ENCODE measurements around the gene RALGPS1. TPM values are rescaled to one million over a fixed set of nuclear protein-coding genes. Genes with fewer than 3 reads are reported as not detected.
A peak's percentile ranks its signal among the peaks of the same experiment; 100 is the strongest.

Gene RALGPS1
- total RNA-seq, 2 donors from 2014 or later: 15.3 to 79.4 TPM

DNA sequence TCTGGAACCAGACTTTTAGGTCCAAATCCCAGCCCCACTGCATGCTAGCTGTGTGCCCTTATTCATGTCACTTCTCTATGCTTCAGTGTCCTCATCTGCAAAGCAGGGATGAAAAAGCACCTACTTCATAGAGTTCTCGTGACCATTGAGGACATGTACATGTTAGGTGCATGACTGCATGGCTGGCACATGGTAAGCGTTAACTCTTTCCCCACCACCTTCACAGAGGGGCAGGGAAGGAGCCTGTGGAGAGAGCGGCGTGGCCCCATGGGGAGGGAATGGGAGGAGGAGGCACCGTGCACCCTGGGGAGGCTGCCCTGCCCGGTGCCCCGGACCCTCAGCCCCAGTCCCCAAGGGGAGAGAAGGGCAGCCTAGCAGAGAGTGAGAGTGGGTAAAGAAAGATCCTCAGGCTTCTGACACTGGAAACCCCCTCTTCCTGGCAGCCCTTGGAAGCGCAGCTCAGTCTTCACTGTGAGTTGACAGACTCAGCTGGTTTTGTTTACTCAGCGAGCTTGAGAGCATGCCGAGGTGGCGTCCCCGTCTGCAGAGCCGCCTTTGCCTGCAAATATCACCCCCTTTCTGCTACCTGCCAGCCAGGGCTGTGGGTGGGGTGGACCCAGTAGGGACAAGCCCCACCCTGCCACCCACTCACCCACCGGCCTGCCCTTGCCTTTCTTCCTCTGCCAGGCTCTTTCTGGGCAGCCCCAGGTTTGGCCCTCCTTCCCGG is 218.5 kb downstream of the RALGPS1 start:
- H3K36me3 ChIP-seq (replicated peaks in 1 of 2; ENCODE audit: insufficient read depth in 1 of 2, low read depth in 2 of 2): no peaks in the 10 kb centered on the region
- H3K4me3 ChIP-seq: no peak overlapping the region
- intact Hi-C loops (cut with DNase I): no loop called here
- TF ChIP-seq POLR2A (IDR thresholded peaks at IDR 0.05): no peak
- TF ChIP-seq, protein P1, sequence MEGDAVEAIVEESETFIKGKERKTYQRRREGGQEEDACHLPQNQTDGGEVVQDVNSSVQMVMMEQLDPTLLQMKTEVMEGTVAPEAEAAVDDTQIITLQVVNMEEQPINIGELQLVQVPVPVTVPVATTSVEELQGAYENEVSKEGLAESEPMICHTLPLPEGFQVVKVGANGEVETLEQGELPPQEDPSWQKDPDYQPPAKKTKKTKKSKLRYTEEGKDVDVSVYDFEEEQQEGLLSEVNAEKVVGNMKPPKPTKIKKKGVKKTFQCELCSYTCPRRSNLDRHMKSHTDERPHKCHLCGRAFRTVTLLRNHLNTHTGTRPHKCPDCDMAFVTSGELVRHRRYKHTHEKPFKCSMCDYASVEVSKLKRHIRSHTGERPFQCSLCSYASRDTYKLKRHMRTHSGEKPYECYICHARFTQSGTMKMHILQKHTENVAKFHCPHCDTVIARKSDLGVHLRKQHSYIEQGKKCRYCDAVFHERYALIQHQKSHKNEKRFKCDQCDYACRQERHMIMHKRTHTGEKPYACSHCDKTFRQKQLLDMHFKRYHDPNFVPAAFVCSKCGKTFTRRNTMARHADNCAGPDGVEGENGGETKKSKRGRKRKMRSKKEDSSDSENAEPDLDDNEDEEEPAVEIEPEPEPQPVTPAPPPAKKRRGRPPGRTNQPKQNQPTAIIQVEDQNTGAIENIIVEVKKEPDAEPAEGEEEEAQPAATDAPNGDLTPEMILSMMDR (IDR thresholded peaks at IDR 0.05): no peak
- ATAC-seq (no peak), DNase-seq (no peak)
- no peaks in the 10 kb centered on the region for H3K27me3 ChIP-seq
- 82 to 92% methylated on average over 13 to 15 of the region's 15 CpGs for WGBS, 2 donors
- H3K4me1 ChIP-seq: peaks cover 10% of the 10 kb centered on the region
- peak overlapping the region in 2 of 4 donors; percentile 24 for H3K27ac ChIP-seq
- no peaks in the 10 kb centered on the region for H3K9me3 ChIP-seq

DNA sequence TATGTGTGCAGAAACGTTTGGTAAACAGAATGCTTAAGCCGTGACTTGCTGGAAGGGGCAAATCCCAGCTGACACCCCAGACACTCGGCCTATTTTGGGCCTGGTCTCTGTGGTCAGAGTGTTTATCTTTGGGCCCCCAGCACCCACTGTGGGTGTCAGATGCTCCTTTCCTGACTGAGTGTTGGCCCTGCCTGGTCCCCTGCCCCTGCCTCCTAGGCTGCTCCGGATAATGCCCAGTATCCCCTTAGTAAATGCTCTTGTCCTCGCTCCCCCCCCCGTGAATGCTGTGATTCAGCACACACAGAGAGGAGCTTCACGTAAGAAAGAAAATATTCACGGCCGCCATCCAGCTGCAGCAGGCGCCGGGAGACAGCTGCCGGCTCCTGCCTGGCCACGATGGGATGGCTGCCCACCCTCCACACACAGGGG is 219.2 kb downstream of the RALGPS1 start:
- Histone ChIP-seq H3K27ac (peak overlapping the region in 2 of 4 donors; percentile 24), H3K36me3 (replicated peaks in 1 of 2; ENCODE audit: insufficient read depth in 1 of 2, low read depth in 2 of 2) (no peaks in the 10 kb centered on the region), H3K4me3 (no peak overlapping the region), H3K9me3 (no peaks in the 10 kb centered on the region), H3K27me3 (no peaks in the 10 kb centered on the region), H3K4me1 (peaks cover 10% of the 10 kb centered on the region)
- TF ChIP-seq, protein P1 (IDR thresholded peaks at IDR 0.05): no peak
- no peak for TF ChIP-seq POLR2A (IDR thresholded peaks at IDR 0.05)
- WGBS, 2 donors: 75 to 85% methylated on average over 12 to 13 of the region's 13 CpGs
- intact Hi-C loops (cut with DNase I): no loop called here
- ATAC-seq: no peak
- no peak for DNase-seq

DNA sequence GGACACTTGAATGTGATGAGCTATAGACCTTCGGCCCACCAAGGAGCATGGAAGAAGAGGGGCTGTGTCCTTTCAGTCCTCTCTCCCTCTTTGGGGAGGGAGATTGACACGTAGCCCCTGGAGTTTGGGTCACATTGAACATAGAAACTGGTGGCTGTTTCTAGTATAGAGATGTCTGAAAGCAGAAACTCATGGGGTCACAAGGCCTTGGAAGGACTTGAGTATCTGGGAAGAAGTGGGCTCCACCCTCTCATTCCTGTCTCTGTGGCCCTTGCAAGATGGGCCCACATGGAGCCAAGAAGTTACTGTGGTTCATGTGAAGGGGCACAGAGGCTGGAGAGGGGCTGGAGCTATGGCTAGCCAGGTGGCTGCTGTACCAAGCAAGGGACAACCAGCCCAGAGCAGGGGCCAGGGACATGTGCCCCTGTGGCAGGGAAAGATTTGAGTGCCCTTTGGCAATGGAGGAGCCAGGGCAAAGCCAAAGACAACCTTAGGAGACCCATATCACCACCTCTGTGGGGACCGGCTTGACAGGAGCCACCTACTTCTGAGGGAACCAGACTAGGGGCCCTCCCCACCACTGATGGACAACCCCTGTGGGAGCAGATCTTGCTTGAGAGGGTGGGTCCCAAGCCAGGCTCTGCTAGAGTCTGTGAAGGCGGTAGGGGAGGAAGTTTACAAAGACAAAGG is 220.6 kb downstream of the RALGPS1 start:
- 72 to 90% methylated on average over 4 of the region's 4 CpGs for WGBS, 2 donors
- TF ChIP-seq, protein P1 (IDR thresholded peaks at IDR 0.05): no peak
- TF ChIP-seq POLR2A (IDR thresholded peaks at IDR 0.05): no peak
- Histone ChIP-seq H3K4me3 (no peak overlapping the region), H3K36me3 (replicated peaks in 1 of 2; ENCODE audit: insufficient read depth in 1 of 2, low read depth in 2 of 2) (no peaks in the 10 kb centered on the region), H3K27me3 (no peaks in the 10 kb centered on the region), H3K9me3 (no peaks in the 10 kb centered on the region), H3K4me1 (no peaks in the 10 kb centered on the region), H3K27ac (no peak overlapping the region)
- ATAC-seq: no peak
- DNase-seq: no peak
- intact Hi-C loops (cut with DNase I): no loop called here

DNA sequence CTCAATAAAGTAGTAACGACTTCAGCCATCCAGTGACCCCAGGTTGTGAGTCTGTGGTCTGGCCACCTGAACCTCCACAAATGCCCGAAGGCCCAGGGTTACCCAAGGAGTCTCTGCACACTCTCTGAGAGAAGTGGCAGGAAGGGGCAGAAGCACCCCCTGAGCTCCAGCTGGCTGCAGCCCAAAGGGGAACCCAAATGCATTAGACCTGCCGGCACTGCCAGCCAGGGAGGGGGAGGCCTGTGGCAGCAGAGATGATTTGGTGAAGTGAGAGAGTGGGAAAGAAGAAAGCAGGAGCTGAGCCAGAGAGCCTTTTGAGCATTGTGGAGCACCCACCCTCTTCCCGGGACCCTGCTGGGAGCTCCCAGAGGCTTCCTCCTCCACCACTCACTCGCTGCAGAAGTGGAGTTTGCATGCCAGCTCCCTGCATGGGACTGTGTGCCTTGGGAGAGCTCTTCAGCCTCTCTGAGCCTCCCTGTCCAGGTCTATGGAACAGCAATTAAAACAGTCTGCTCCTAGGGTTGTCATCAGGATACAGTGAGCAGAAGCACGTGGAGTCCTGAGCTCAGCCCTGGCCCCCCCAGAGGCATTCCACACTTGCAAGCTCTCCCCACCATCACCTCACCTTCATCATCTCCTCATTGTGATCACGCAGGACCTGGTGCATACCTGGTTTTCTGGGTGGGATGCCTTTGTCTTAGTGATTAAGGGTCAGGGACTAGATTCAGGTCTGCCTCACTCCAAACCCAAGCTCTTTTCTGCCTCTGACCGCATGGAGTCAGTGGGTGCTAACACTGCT is 221.7 kb downstream of the RALGPS1 start:
- Histone ChIP-seq H3K9me3 (no peaks in the 10 kb centered on the region), H3K4me3 (no peak overlapping the region), H3K36me3 (replicated peaks in 1 of 2; ENCODE audit: insufficient read depth in 1 of 2, low read depth in 2 of 2) (no peaks in the 10 kb centered on the region), H3K27me3 (no peaks in the 10 kb centered on the region), H3K27ac (no peak overlapping the region), H3K4me1 (no peaks in the 10 kb centered on the region)
- no peak for DNase-seq
- no peak for ATAC-seq
- intact Hi-C loops (cut with DNase I): no loop called here
- TF ChIP-seq POLR2A (IDR thresholded peaks at IDR 0.05): no peak
- TF ChIP-seq, protein P1 (IDR thresholded peaks at IDR 0.05): no peak
- WGBS, 2 donors: 89 to 90% methylated on average over 8 of the region's 8 CpGs
